ENCODE data around the gene MACIR. TPM values are rescaled to one million over a fixed set of nuclear protein-coding genes. Genes with fewer than 3 reads are reported as not detected.

The MACIR gene
- total RNA-seq, 1 donor from 2014 or later = 10.8 TPM

DNA sequence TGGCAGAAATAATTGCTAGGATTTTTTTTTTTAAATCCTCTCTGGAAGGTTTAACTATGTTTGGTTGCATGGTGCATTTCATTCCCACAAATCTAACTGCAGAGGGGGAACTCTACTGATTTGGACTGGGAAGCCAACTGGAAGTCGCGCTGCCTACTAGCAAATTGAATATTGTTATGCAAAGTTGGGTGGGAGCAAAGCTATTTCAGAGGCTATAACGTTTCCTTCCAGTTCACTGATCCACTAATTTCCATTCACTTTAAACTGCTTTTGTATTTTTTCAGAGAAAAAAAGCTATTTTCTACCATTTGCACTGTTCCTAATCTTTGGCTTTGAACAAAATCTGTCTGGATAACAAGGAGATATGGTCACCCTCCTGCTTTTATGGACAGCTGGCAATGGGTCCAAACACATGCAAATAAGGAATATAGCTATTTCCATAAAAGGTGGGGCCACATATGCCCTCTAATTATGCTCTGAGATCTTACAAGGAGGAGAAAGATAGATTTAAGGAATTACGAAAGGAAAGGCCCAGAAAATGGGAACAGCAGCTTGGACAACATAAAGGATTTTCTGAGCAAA lies 40.1 kb downstream of the MACIR start:
- Mint-ChIP-seq H3K4me1 (ENCODE audit: low read depth) (no peaks in the 10 kb centered on the region), H3K4me3 (ENCODE audit: low read depth) (no peak overlapping the region)

GRCh38 chr5:103305809-103306208 lies 47.2 kb downstream of the MACIR start:
- H3K27me3 Mint-ChIP-seq = no peaks in the 10 kb centered on the region
- no peaks in the 10 kb centered on the region for H3K9me3 Mint-ChIP-seq (ENCODE audit: low read depth)
- H3K4me1 Mint-ChIP-seq (ENCODE audit: low read depth) = no peaks in the 10 kb centered on the region
- no peak overlapping the region for H3K4me3 Mint-ChIP-seq (ENCODE audit: low read depth)
- no peak overlapping the region for H3K27ac Mint-ChIP-seq
- TF ChIP-seq, protein P1, sequence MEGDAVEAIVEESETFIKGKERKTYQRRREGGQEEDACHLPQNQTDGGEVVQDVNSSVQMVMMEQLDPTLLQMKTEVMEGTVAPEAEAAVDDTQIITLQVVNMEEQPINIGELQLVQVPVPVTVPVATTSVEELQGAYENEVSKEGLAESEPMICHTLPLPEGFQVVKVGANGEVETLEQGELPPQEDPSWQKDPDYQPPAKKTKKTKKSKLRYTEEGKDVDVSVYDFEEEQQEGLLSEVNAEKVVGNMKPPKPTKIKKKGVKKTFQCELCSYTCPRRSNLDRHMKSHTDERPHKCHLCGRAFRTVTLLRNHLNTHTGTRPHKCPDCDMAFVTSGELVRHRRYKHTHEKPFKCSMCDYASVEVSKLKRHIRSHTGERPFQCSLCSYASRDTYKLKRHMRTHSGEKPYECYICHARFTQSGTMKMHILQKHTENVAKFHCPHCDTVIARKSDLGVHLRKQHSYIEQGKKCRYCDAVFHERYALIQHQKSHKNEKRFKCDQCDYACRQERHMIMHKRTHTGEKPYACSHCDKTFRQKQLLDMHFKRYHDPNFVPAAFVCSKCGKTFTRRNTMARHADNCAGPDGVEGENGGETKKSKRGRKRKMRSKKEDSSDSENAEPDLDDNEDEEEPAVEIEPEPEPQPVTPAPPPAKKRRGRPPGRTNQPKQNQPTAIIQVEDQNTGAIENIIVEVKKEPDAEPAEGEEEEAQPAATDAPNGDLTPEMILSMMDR (IDR thresholded peaks at IDR 0.05; ENCODE audit: unreplicated experiment) = no peak
- no peaks in the 10 kb centered on the region for H3K36me3 Mint-ChIP-seq (ENCODE audit: insufficient read depth)
- no peak for DNase-seq (ENCODE audit: low spot score, unreplicated experiment)

More for the DNA sequence above, 40.1 kb downstream of the MACIR start:
- TF ChIP-seq, protein P1 (IDR thresholded peaks at IDR 0.05; ENCODE audit: unreplicated experiment) = no peak
- Mint-ChIP-seq H3K9me3 (ENCODE audit: low read depth) (no peaks in the 10 kb centered on the region), H3K36me3 (ENCODE audit: insufficient read depth) (no peaks in the 10 kb centered on the region), H3K27me3 (no peaks in the 10 kb centered on the region), H3K27ac (no peak overlapping the region)
- DNase-seq (ENCODE audit: low spot score, unreplicated experiment) = no peak

DNA sequence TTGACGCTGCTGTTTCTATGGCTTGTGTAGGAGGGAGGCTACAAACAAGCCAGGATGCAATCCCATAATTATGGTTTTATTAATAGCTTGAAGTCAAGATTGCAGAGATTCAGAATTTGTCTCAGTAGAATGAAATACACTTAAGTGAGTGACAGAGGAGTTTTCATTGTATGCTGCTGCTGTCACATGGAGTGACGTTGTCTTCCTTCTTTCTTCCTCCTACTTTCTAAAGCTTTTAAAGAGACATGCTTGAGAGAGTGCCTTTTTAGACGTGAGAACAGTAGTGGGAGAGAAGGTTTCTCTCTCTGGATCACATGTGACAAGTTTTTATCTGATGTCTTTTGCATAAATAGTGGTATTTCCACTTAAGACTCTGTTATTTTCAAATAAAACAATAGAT lies 48.9 kb downstream of the MACIR start:
- Mint-ChIP-seq H3K4me1 (ENCODE audit: low read depth) (no peaks in the 10 kb centered on the region), H3K9me3 (ENCODE audit: low read depth) (no peaks in the 10 kb centered on the region), H3K27ac (no peak overlapping the region), H3K36me3 (ENCODE audit: insufficient read depth) (no peaks in the 10 kb centered on the region), H3K27me3 (no peaks in the 10 kb centered on the region), H3K4me3 (ENCODE audit: low read depth) (no peak overlapping the region)
- DNase-seq (ENCODE audit: low spot score, unreplicated experiment) = no peak
- TF ChIP-seq, protein P1 (IDR thresholded peaks at IDR 0.05; ENCODE audit: unreplicated experiment) = no peak

- Mint-ChIP-seq H3K27me3 (no peaks in the 10 kb centered on the region), H3K9me3 (ENCODE audit: low read depth) (no peaks in the 10 kb centered on the region), H3K27ac (no peak overlapping the region), H3K4me3 (ENCODE audit: low read depth) (no peak overlapping the region), H3K36me3 (ENCODE audit: insufficient read depth) (no peaks in the 10 kb centered on the region), H3K4me1 (ENCODE audit: low read depth) (no peaks in the 10 kb centered on the region)
- no peak for DNase-seq (ENCODE audit: low spot score, unreplicated experiment)
- TF ChIP-seq, protein P1 (IDR thresholded peaks at IDR 0.05; ENCODE audit: unreplicated experiment) = no peak
Observed at GRCh38 chr5:103308774-103309173, 50.2 kb downstream of the MACIR start.

GRCh38 chr5:103313056-103313455 lies 54.5 kb downstream of the MACIR start:
- Mint-ChIP-seq H3K4me1 (ENCODE audit: low read depth) (no peaks in the 10 kb centered on the region), H3K36me3 (ENCODE audit: insufficient read depth) (no peaks in the 10 kb centered on the region), H3K27ac (no peak overlapping the region), H3K27me3 (no peaks in the 10 kb centered on the region), H3K9me3 (ENCODE audit: low read depth) (no peaks in the 10 kb centered on the region), H3K4me3 (ENCODE audit: low read depth) (no peak overlapping the region)
- TF ChIP-seq, protein P1 (IDR thresholded peaks at IDR 0.05; ENCODE audit: unreplicated experiment) = no peak
- DNase-seq (ENCODE audit: low spot score, unreplicated experiment) = no peak

All from progenitor cell of endocrine pancreas (in vitro differentiated cells).